ENCODE results near the gene CDC34.

DNA sequence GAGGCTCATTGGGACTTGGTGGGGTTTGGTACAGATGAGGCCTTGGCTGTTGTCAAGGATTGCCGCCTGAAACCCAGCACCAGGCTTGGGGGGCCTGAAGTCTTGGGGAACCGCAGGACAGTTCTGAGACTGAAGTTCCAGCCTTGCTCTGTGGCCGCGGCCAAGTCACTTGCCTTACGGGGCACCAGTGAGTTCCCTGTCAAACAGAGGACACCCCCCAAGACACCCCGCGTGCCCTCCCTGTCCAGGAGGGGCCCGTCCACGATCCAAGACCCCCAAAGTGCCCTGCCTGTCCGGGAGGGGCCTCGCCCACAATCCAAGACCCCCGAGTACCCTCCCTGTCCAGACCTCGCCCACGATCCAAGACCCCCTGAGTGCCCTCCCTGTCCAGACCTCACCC is 2.5 kb downstream of the CDC34 start:
- TF ChIP-seq, protein P1, sequence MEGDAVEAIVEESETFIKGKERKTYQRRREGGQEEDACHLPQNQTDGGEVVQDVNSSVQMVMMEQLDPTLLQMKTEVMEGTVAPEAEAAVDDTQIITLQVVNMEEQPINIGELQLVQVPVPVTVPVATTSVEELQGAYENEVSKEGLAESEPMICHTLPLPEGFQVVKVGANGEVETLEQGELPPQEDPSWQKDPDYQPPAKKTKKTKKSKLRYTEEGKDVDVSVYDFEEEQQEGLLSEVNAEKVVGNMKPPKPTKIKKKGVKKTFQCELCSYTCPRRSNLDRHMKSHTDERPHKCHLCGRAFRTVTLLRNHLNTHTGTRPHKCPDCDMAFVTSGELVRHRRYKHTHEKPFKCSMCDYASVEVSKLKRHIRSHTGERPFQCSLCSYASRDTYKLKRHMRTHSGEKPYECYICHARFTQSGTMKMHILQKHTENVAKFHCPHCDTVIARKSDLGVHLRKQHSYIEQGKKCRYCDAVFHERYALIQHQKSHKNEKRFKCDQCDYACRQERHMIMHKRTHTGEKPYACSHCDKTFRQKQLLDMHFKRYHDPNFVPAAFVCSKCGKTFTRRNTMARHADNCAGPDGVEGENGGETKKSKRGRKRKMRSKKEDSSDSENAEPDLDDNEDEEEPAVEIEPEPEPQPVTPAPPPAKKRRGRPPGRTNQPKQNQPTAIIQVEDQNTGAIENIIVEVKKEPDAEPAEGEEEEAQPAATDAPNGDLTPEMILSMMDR (IDR thresholded peaks at IDR 0.05): no peak
- no peak for TF ChIP-seq POLR2A (IDR thresholded peaks at IDR 0.05)
- TF ChIP-seq EP300 (IDR thresholded peaks at IDR 0.05): no peak
- TF ChIP-seq POLR2AphosphoS5 (IDR thresholded peaks at IDR 0.05): no peak
